ENCODE measurements around the gene TMSB15C.
A peak's percentile ranks its signal among the peaks of the same experiment; 100 is the strongest.

Gene TMSB15C

DNA sequence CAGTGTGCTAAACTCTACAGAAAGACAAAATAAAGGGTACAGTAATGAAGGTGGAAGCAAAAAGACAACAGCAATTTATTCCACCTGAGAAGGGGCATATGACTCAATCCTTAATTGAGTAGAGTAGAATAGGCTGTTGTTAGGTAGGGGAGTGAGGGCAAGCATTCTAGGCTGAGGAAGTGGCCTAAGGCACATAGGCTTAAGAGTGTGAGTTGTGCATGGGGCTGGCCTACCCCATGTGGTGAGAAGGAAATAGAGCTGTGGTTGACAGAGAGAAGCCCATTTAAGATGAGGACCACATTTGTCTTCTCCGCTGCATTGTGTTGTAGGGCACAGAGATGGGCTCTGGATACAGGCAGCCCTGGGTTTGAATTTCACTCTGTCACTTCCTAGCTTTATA lies 32.9 kb upstream of the TMSB15C start:
- POLR2A ChIA-PET (ENCODE audit: low non-redundant PET) = no interaction called here

DNA sequence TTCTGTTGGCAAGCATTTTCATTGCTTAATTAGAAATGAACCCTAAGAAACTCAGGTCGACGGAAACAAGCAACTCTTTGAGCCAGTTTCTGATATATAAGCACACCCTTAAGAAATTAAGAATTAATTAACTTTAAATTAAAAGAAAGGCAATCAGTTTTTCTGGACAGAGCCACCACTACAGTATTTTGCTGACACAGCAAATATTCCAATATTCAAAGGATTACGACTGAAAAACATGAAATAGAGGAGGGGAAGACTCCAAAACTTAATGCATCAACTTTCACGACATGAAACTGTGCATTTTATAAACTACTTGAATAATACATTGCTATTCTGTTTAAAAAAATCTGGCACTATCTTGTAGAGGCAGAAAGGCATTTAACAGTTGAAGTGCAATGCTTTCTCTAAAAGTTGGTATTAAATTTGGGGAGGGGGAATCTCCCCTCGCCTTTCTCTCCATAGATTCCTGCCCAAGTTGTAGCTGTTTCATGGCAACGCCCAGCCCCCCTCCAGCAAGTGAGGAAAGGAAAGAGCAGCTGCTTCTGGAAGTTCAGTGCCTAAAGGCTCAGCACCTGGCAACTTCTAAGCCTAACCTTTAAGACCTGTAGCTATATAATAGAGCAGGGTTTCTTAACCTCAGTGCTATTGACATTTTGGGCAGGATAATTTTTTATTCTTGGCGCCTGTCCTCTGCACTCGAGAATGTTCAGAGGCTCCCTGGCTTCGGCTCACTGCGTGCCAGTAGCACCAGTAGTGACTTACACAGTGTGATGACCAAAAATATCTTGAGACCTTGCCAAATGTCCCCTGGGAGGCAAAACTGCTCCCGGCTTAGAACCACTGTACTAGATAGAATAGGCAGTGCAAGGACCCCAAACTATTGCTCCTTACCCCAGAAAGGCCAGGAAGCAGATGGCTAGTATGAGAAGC lies 29.6 kb upstream of the TMSB15C start:
- ChIA-PET POLR2A (ENCODE audit: low non-redundant PET) (no interaction called here), CTCF (no interaction called here)
- H3K27ac ChIP-seq = no peak overlapping the region
- no peak for DNase-seq (ENCODE audit: low spot score)
- TF ChIP-seq, protein P1, sequence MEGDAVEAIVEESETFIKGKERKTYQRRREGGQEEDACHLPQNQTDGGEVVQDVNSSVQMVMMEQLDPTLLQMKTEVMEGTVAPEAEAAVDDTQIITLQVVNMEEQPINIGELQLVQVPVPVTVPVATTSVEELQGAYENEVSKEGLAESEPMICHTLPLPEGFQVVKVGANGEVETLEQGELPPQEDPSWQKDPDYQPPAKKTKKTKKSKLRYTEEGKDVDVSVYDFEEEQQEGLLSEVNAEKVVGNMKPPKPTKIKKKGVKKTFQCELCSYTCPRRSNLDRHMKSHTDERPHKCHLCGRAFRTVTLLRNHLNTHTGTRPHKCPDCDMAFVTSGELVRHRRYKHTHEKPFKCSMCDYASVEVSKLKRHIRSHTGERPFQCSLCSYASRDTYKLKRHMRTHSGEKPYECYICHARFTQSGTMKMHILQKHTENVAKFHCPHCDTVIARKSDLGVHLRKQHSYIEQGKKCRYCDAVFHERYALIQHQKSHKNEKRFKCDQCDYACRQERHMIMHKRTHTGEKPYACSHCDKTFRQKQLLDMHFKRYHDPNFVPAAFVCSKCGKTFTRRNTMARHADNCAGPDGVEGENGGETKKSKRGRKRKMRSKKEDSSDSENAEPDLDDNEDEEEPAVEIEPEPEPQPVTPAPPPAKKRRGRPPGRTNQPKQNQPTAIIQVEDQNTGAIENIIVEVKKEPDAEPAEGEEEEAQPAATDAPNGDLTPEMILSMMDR (conservative IDR thresholded peaks at IDR 0.05; ENCODE audit: low read depth) = no peak

More for the DNA sequence above, 32.9 kb upstream of the TMSB15C start:
- H3K27ac ChIP-seq = no peak overlapping the region
- TF ChIP-seq, protein P1 (conservative IDR thresholded peaks at IDR 0.05; ENCODE audit: low read depth) = no peak
- CTCF ChIA-PET = no interaction called here
- DNase-seq (ENCODE audit: low spot score) = no peak

DNA sequence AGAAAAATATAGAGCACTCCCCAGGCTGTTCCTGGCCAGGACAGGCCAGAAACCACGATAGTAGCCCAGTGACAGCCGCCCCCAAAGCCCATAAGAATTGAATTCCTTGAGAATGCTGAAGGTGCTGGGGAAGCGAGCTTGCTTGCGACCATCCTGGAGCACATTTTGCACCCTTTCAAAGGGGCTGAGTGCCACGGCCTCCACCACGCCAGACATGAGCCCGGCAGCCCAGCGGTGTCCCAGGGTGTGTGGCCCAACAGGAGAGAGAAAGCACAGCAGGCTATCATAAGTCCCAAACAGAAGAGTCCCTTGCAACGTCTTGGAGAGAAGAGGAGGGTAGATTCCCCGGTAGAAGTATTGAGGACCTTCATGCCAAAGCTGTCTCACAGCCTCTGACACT lies 28.6 kb upstream of the TMSB15C start:
- TF ChIP-seq, protein P1 (conservative IDR thresholded peaks at IDR 0.05; ENCODE audit: low read depth) = no peak
- CTCF ChIA-PET = no interaction called here
- no peak overlapping the region for H3K27ac ChIP-seq
- no peak for DNase-seq (ENCODE audit: low spot score)
- POLR2A ChIA-PET (ENCODE audit: low non-redundant PET) = no interaction called here

DNA sequence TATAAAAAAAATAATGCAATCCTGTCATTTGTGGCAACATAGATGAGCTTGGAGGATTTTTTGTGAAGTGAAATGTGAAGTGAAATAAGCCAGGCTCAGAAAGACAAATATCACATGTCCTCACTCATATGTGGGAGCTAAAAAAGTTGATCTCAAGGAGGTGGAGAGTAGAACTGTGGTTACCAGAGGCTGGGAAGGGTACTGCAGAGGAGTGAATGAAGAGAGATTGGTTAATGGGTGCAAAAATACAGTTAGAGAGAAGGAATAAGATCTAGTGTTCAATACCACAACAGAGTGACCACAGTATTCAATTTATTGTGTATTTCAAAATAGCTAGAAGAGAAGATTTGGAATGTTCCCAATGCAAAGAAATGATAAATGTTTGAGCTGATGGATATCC lies 22.9 kb upstream of the TMSB15C start:
- CTCF ChIA-PET = no interaction called here
- TF ChIP-seq, protein P1 (conservative IDR thresholded peaks at IDR 0.05; ENCODE audit: low read depth) = no peak
- POLR2A ChIA-PET (ENCODE audit: low non-redundant PET) = no interaction called here
- no peak for DNase-seq (ENCODE audit: low spot score)
- H3K27ac ChIP-seq = no peak overlapping the region

DNA sequence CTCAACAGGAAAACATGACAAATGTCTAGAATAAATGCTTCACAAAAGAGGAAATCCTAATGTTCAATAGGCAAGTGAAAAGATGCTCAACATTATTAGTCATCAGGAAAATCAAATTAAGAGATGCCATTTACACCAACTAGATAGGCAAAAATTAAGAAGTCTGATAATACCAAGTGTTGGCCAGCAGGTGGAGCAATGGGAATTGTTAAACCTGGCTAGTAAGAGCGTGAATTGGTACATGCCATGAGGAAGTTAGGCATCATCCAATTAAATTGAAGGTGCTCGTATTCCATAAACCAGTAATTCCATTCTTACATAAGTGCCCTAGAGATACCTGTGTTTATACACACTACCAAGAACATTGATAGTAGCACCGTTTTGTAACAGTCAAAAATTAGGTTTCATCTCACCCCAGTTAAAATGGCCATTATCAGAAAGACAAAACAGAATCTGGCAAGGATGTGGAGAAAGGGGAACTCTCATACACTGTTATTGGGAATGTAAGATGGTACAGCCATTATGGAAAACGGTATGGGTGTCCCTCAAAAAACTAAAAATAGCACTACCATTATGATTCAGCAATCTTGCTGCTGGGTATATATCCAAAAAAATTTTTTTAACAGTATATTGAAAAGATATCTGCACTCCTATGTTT lies 22.2 kb upstream of the TMSB15C start:
- POLR2A ChIA-PET (ENCODE audit: low non-redundant PET) = no interaction called here
- H3K27ac ChIP-seq = no peak overlapping the region

DNA sequence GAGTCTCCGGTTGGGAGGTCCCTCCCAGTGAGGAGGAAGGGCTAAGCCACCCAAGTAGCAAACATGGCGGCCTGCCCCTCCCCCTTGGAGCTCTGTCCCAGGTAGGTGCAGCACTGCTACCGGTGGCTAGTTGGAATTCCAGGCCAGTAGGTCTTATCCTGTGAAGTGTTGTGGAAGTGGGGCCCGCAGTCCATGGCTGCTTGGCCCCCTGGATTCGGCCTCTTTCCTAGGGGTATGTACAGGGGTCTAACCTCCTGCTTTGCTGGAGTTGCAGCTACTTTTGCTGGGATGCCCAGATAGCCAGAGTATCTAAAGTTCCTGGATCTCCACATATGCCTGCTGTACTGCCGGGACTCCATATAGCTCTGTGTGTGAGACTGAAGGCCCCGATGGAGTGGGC lies 9.9 kb upstream of the TMSB15C start:
- CTCF ChIA-PET = no interaction called here
- TF ChIP-seq, protein P1 (conservative IDR thresholded peaks at IDR 0.05; ENCODE audit: low read depth) = no peak
- H3K27ac ChIP-seq = no peak overlapping the region
- POLR2A ChIA-PET (ENCODE audit: low non-redundant PET) = no interaction called here
- DNase-seq (ENCODE audit: low spot score) = no peak

More for the DNA sequence above, 22.2 kb upstream of the TMSB15C start:
- CTCF ChIA-PET = no interaction called here
- TF ChIP-seq, protein P1 (conservative IDR thresholded peaks at IDR 0.05; ENCODE audit: low read depth) = peak; percentile 48
- peak; percentile 13 for DNase-seq (ENCODE audit: low spot score)
